Activated naive CD4-positive, alpha-beta T cell treated with anti-CD3 and anti-CD28 coated beads for 36 hours (primary cell): Measurements from ENCODE around the gene NOTCH2. TPM values are rescaled to one million over a fixed set of nuclear protein-coding genes. Genes with fewer than 3 reads are reported as not detected.
"Not testable (repeated sequence)": the region's sequence is repeated elsewhere in the genome, so short reads cannot be mapped to it uniquely, and the experiment has no call there.

Experiments
- CTCF ChIA-PET: fragments of 350-600 bp; sonication (Branson Sonifier 250); formaldehyde crosslinking; loops from one replicate; lab custom pipeline; 2021; ENCODE audit warnings: antibody characterized with exemption; lab: Charles Lee
- DNase-seq: peaks from one replicate; pipeline ENCODE4 v3.0.0-alpha.2; 2020
- H3K27ac Mint-ChIP-seq: one replicate; pipeline ENCODE4 v1.8.0; 2021; ENCODE audit warnings: mild to moderate bottlenecking, mixed read lengths
- H3K27me3 Mint-ChIP-seq: one replicate; pipeline ENCODE4 v1.8.0; 2021; ENCODE audit warnings: low read depth, mixed read lengths
- H3K36me3 Mint-ChIP-seq: one replicate; pipeline ENCODE4 v1.8.0; 2021; ENCODE audit warnings: low read depth, mixed read lengths
- H3K4me1 Mint-ChIP-seq: one replicate; pipeline ENCODE4 v1.8.0; 2021; ENCODE audit warnings: low read depth, mixed read lengths
- H3K4me3 Mint-ChIP-seq: one replicate; pipeline ENCODE4 v1.8.0; 2021; ENCODE audit warnings: mild to moderate bottlenecking, moderate library complexity, mixed read lengths
- H3K9me3 Mint-ChIP-seq: one replicate; pipeline ENCODE4 v1.8.0; 2021; ENCODE audit warnings: mixed read lengths
- intact Hi-C: fragments of 100-400 bp; cut with micrococcal nuclease; formaldehyde crosslinking; loops from one replicate; pipeline ENCODE4 v1.15.1; 2023
- total RNA-seq, 2 experiments: library from RNA; stranded (reverse); gene quantifications; one replicate each; pipeline ENCODE4 v1.2.3, GENCODE V29; 2021

Gene NOTCH2
- total RNA-seq, 2 experiments from 2014 or later, result 43.9 to 45.6 TPM

- peak overlapping the region; percentile 59 for H3K27ac Mint-ChIP-seq
- H3K4me1 Mint-ChIP-seq, H3K27me3 Mint-ChIP-seq, H3K4me3 Mint-ChIP-seq, intact Hi-C loops, H3K9me3 Mint-ChIP-seq, H3K36me3 Mint-ChIP-seq, CTCF ChIA-PET: not testable (repeated sequence)
- peak; percentile 8 for DNase-seq
Observed at GRCh38 chr1:120098986-120099759, 29.7 kb upstream of the NOTCH2 start.

- H3K9me3 Mint-ChIP-seq, H3K4me1 Mint-ChIP-seq, H3K4me3 Mint-ChIP-seq, H3K36me3 Mint-ChIP-seq, H3K27ac Mint-ChIP-seq, intact Hi-C loops, H3K27me3 Mint-ChIP-seq, DNase-seq, CTCF ChIA-PET: not testable (repeated sequence)
Observed at GRCh38 chr1:120096981-120097545, 27.6 kb upstream of the NOTCH2 start.

- H3K9me3 Mint-ChIP-seq, H3K27ac Mint-ChIP-seq, H3K4me3 Mint-ChIP-seq, H3K36me3 Mint-ChIP-seq, H3K27me3 Mint-ChIP-seq, CTCF ChIA-PET, DNase-seq, H3K4me1 Mint-ChIP-seq, intact Hi-C loops: not testable (repeated sequence)
Observed at GRCh38 chr1:120093548-120094181, 24.2 kb upstream of the NOTCH2 start.

GRCh38 chr1:120092232-120093218 is 23.1 kb upstream of the NOTCH2 start:
- intact Hi-C loops, H3K27me3 Mint-ChIP-seq, CTCF ChIA-PET, H3K27ac Mint-ChIP-seq, H3K4me1 Mint-ChIP-seq, H3K4me3 Mint-ChIP-seq, H3K9me3 Mint-ChIP-seq, DNase-seq, H3K36me3 Mint-ChIP-seq: not testable (repeated sequence)

GRCh38 chr1:120090830-120091229 is 21.4 kb upstream of the NOTCH2 start:
- intact Hi-C loops, CTCF ChIA-PET, H3K27ac Mint-ChIP-seq, H3K9me3 Mint-ChIP-seq, H3K4me1 Mint-ChIP-seq, H3K27me3 Mint-ChIP-seq, H3K36me3 Mint-ChIP-seq, H3K4me3 Mint-ChIP-seq, DNase-seq: not testable (repeated sequence)

- peak overlapping the region; percentile 36 for H3K27ac Mint-ChIP-seq
- H3K27me3 Mint-ChIP-seq, H3K36me3 Mint-ChIP-seq, CTCF ChIA-PET, H3K9me3 Mint-ChIP-seq, H3K4me3 Mint-ChIP-seq, H3K4me1 Mint-ChIP-seq, intact Hi-C loops: not testable (repeated sequence)
- DNase-seq, result peak; percentile 68
Observed at GRCh38 chr1:120087959-120088358, 18.5 kb upstream of the NOTCH2 start.

- H3K4me3 Mint-ChIP-seq, CTCF ChIA-PET, H3K27ac Mint-ChIP-seq, intact Hi-C loops, H3K36me3 Mint-ChIP-seq, H3K9me3 Mint-ChIP-seq, DNase-seq, H3K27me3 Mint-ChIP-seq: not testable (repeated sequence)
- H3K4me1 Mint-ChIP-seq, result peaks cover 11% of the 10 kb centered on the region
Observed at GRCh38 chr1:120069920-120070214, 405 bp upstream of the NOTCH2 start.

GRCh38 chr1:120068683-120069066 is 787 bp downstream of the NOTCH2 start:
- DNase-seq, H3K27me3 Mint-ChIP-seq, H3K36me3 Mint-ChIP-seq, CTCF ChIA-PET, H3K9me3 Mint-ChIP-seq, intact Hi-C loops, H3K27ac Mint-ChIP-seq: not testable (repeated sequence)
- peaks cover 14% of the 10 kb centered on the region for H3K4me1 Mint-ChIP-seq
- H3K4me3 Mint-ChIP-seq, result peak overlapping the region; percentile 56

- CTCF ChIA-PET, DNase-seq, H3K4me3 Mint-ChIP-seq, H3K27me3 Mint-ChIP-seq, H3K27ac Mint-ChIP-seq, H3K36me3 Mint-ChIP-seq, H3K9me3 Mint-ChIP-seq, intact Hi-C loops, H3K4me1 Mint-ChIP-seq: not testable (repeated sequence)
Observed at GRCh38 chr1:120048208-120048607, 21.3 kb downstream of the NOTCH2 start.

- H3K9me3 Mint-ChIP-seq, CTCF ChIA-PET, H3K36me3 Mint-ChIP-seq, H3K27me3 Mint-ChIP-seq, H3K4me1 Mint-ChIP-seq, H3K4me3 Mint-ChIP-seq, intact Hi-C loops, H3K27ac Mint-ChIP-seq, DNase-seq: not testable (repeated sequence)
Observed at GRCh38 chr1:120041771-120042170, 27.7 kb downstream of the NOTCH2 start.

GRCh38 chr1:120032253-120032652 is 37.2 kb downstream of the NOTCH2 start:
- H3K27ac Mint-ChIP-seq, H3K4me3 Mint-ChIP-seq, CTCF ChIA-PET, H3K36me3 Mint-ChIP-seq, DNase-seq, H3K27me3 Mint-ChIP-seq, intact Hi-C loops, H3K4me1 Mint-ChIP-seq, H3K9me3 Mint-ChIP-seq: not testable (repeated sequence)

GRCh38 chr1:120023791-120024190 is 45.7 kb downstream of the NOTCH2 start:
- CTCF ChIA-PET, DNase-seq, H3K27ac Mint-ChIP-seq, intact Hi-C loops, H3K9me3 Mint-ChIP-seq, H3K4me1 Mint-ChIP-seq, H3K4me3 Mint-ChIP-seq, H3K36me3 Mint-ChIP-seq, H3K27me3 Mint-ChIP-seq: not testable (repeated sequence)
